Natural killer cell (primary cell): ENCODE measurements around the gene DENND1B. TPM values are rescaled to one million over a fixed set of nuclear protein-coding genes. Genes with fewer than 3 reads are reported as not detected.
A peak's percentile ranks its signal among the peaks of the same experiment; 100 is the strongest.

Experiments used
- ATAC-seq, 3 donors: fragments of 150-1000 bp in 2 of 3; fragments of 200-7000 bp in 1 of 3; cut with Tn5 transposase; 1 replicate in 1 of 3; 2 replicates in 2 of 3; pipeline ENCODE4 v1.10.0; 2021; ENCODE audit warnings: mild to moderate bottlenecking in 2 of 3, moderate library complexity in 2 of 3
- DNase-seq, 2 donors: peaks; one replicate each; pipeline versions ENCODE4 v3.0.0 to v3.0.0-alpha.2; 2013 to 2021; ENCODE audit warnings: mixed read lengths in 1 of 2
- H3K27ac ChIP-seq: one replicate; pipeline ENCODE4 v1.5.1; 2013; ENCODE audit warnings: mild to moderate bottlenecking, low read length
- H3K27me3 ChIP-seq: one replicate; pipeline ENCODE4 v1.6.1; 2013; ENCODE audit warnings: low read length; ENCODE audit not compliant: control insufficient read depth, insufficient read depth
- H3K36me3 ChIP-seq: one replicate; pipeline ENCODE4 v1.6.1; 2013; ENCODE audit warnings: low read length; ENCODE audit not compliant: control insufficient read depth, insufficient read depth
- H3K4me1 ChIP-seq: one replicate; pipeline ENCODE4 v1.6.1; 2013; ENCODE audit warnings: low read length; ENCODE audit not compliant: control insufficient read depth, insufficient read depth
- H3K4me3 ChIP-seq: one replicate; pipeline ENCODE4 v1.5.1; 2013; ENCODE audit warnings: low read length
- H3K9me3 ChIP-seq: one replicate; pipeline ENCODE4 v1.6.1; 2013; ENCODE audit warnings: low read length; ENCODE audit not compliant: control insufficient read depth, insufficient read depth
- H3K27ac Mint-ChIP-seq, 2 donors: one replicate each; pipeline ENCODE4 v1.8.0; 2022; ENCODE audit warnings: mild to moderate bottlenecking in 2 of 2, mixed read lengths in 2 of 2, moderate library complexity in 1 of 2
- H3K27me3 Mint-ChIP-seq, 2 donors: one replicate each; pipeline ENCODE4 v1.8.0; 2022; ENCODE audit warnings: low read depth in 2 of 2, mixed read lengths in 2 of 2
- H3K36me3 Mint-ChIP-seq: one replicate; pipeline ENCODE4 v1.8.0; 2022; ENCODE audit warnings: mixed read lengths
- H3K4me1 Mint-ChIP-seq, 2 donors: one replicate each; pipeline ENCODE4 v1.8.0; 2022; ENCODE audit warnings: mixed read lengths in 2 of 2
- H3K4me3 Mint-ChIP-seq: one replicate; pipeline ENCODE4 v1.8.0; 2022; ENCODE audit warnings: mild to moderate bottlenecking, moderate library complexity, mixed read lengths
- H3K9me3 Mint-ChIP-seq, 2 donors: one replicate each; pipeline ENCODE4 v1.8.0; 2022; ENCODE audit warnings: mixed read lengths in 2 of 2
- CTCF ChIP-seq: fragments of 200-600 bp; IDR thresholded peaks from one replicate; pipeline ENCODE4 v1.8.0; 2022; ENCODE audit warnings: antibody characterized with exemption
- WGBS: methylation state at CpG from one replicate; pipeline ENCODE4 v1.1.7; 2013; ENCODE audit warnings: missing lambda C conversion rate; ENCODE audit not compliant: insufficient coverage; 5-methylcytosine and 5-hydroxymethylcytosine counted together
- intact Hi-C: fragments of 100-400 bp; cut with micrococcal nuclease; formaldehyde crosslinking; loops from one replicate; pipeline ENCODE4 v1.14.2; 2022
- total RNA-seq, 4 donors: library from RNA; stranded (reverse); fragments of 120-200 nt in 1 of 4; gene quantifications; one replicate each; pipeline versions ENCODE4 v1.2.3 to v1.2.4, GENCODE V29; 2013 to 2022

DENND1B gene
- total RNA-seq, 3 donors from 2014 or later (not counting 1 experiment from before 2014, with no cell fraction given), result 35.4 to 62.5 (median 37.5) TPM

- H3K9me3 Mint-ChIP-seq, result no peaks in the 10 kb centered on the region
- H3K27ac ChIP-seq, result no peak overlapping the region
- no peak overlapping the region for H3K27ac Mint-ChIP-seq
- no peak for TF ChIP-seq CTCF
- intact Hi-C loops, result no loop called here
- no peaks in the 10 kb centered on the region for H3K27me3 ChIP-seq
- DNase-seq, result no peak
- H3K36me3 ChIP-seq, result no peaks in the 10 kb centered on the region
- peaks cover 27% of the 10 kb centered on the region in 2 donors for H3K4me1 Mint-ChIP-seq
- H3K36me3 Mint-ChIP-seq, result no peaks in the 10 kb centered on the region
- no peaks in the 10 kb centered on the region for H3K27me3 Mint-ChIP-seq
- H3K9me3 ChIP-seq, result no peaks in the 10 kb centered on the region
- no CpG with 5 or more reads among the region's 1 CpG for WGBS
- H3K4me3 Mint-ChIP-seq, result no peak overlapping the region
- no peak overlapping the region for H3K4me3 ChIP-seq
- ATAC-seq, result no peak
- peaks cover 12% of the 10 kb centered on the region for H3K4me1 ChIP-seq
Observed at GRCh38 chr1:197811769-197812168, 36.5 kb upstream of the DENND1B start.

GRCh38 chr1:197810812-197811211 lies 35.5 kb upstream of the DENND1B start:
- H3K36me3 Mint-ChIP-seq, result no peaks in the 10 kb centered on the region
- no peak overlapping the region for H3K4me3 Mint-ChIP-seq
- H3K27me3 Mint-ChIP-seq, result no peaks in the 10 kb centered on the region
- H3K27ac Mint-ChIP-seq, result no peak overlapping the region
- H3K4me1 Mint-ChIP-seq, result peaks cover 33 to 34% of the 10 kb centered on the region in 2 donors
- DNase-seq (no peak), ATAC-seq (no peak)
- Histone ChIP-seq H3K4me3 (no peak overlapping the region), H3K36me3 (no peaks in the 10 kb centered on the region), H3K27me3 (no peaks in the 10 kb centered on the region), H3K9me3 (no peaks in the 10 kb centered on the region), H3K4me1 (peaks cover 15% of the 10 kb centered on the region), H3K27ac (no peak overlapping the region)
- WGBS, result 89% methylated on average over 3 of the region's 4 CpGs
- no peak for TF ChIP-seq CTCF
- intact Hi-C loops, result no loop called here
- no peaks in the 10 kb centered on the region for H3K9me3 Mint-ChIP-seq

GRCh38 chr1:197808880-197809279 lies 33.6 kb upstream of the DENND1B start:
- Mint-ChIP-seq H3K9me3 (no peaks in the 10 kb centered on the region), H3K27me3 (no peaks in the 10 kb centered on the region), H3K27ac (peak overlapping the region; percentile 55 to 80), H3K36me3 (no peaks in the 10 kb centered on the region), H3K4me3 (peak overlapping the region; percentile 19), H3K4me1 (peaks cover 33 to 34% of the 10 kb centered on the region in 2 donors)
- no peak overlapping the region for H3K4me3 ChIP-seq
- no peak overlapping the region for H3K27ac ChIP-seq
- intact Hi-C loops, result loop anchor here (2.0 kb wide), 1 partner anchor 32 kb away; no protein-coding TSS in a partner anchor
- no peak for TF ChIP-seq CTCF
- peak in 1 of 2 donors; percentile 6 for DNase-seq
- no peaks in the 10 kb centered on the region for H3K27me3 ChIP-seq
- H3K4me1 ChIP-seq, result peaks cover 15% of the 10 kb centered on the region
- H3K9me3 ChIP-seq, result no peaks in the 10 kb centered on the region
- WGBS, result 47% methylated on average over 3 of the region's 3 CpGs
- peak; percentile 86 to 88 (median 86) for ATAC-seq
- H3K36me3 ChIP-seq, result no peaks in the 10 kb centered on the region
